ENCODE data around the gene TMEM94. TPM values are rescaled to one million over a fixed set of nuclear protein-coding genes. Genes with fewer than 3 reads are reported as not detected.

TMEM94 gene
- total and polyA plus RNA-seq, 2 of the 13 experiments (the other 11 are each of a cell fraction or from before 2014, with no cell fraction given) = 32.6 to 134 TPM

GRCh38 chr17:75512926-75513640 lies 56.6 kb downstream of the TMEM94 start (continued):
- TF ChIP-seq ZNF558 (CRISPR knock-in tag; IDR thresholded peaks at IDR 0.05; ENCODE audit: borderline replicate concordance) (no peak), ZNF720 (CRISPR knock-in tag; IDR thresholded peaks at IDR 0.05) (no peak), ZNF563 (CRISPR knock-in tag; IDR thresholded peaks at IDR 0.05) (no peak), ZNF768 (CRISPR knock-in tag; IDR thresholded peaks at IDR 0.05) (peak; percentile 99), KDM1A (CRISPR knock-in tag; IDR thresholded peaks at IDR 0.05) (0 out of 2 replicates have a peak, but pooled peaks have one; percentile 48), THYN1 (CRISPR knock-in tag; IDR thresholded peaks at IDR 0.05; ENCODE audit: borderline replicate concordance, low read depth) (no peak), HNRNPL (IDR thresholded peaks at IDR 0.05; ENCODE audit: low read depth, low read length) (no peak), CHD4 (IDR thresholded peaks at IDR 0.05; ENCODE audit: borderline replicate concordance, low read length) (peak; percentile 81; the same call in 1 of the 2 replicates), GATA4 (IDR thresholded peaks at IDR 0.05; ENCODE audit: borderline replicate concordance, low read depth) (no peak), SKI (IDR thresholded peaks at IDR 0.05; ENCODE audit: partially characterized antibody) (no peak), HDAC6 (IDR thresholded peaks at IDR 0.05; ENCODE audit: low read depth, low read length) (0 out of 2 replicates have a peak, but pooled peaks have one; percentile 48), TRIM24 (CRISPR knock-in tag; IDR thresholded peaks at IDR 0.05) (no peak), ZNF343 (CRISPR knock-in tag; IDR thresholded peaks at IDR 0.05) (no peak), SRSF4 (IDR thresholded peaks at IDR 0.05; ENCODE audit: low read depth, low read length, poor library complexity, severe bottlenecking) (no peak), RBAK (CRISPR knock-in tag; IDR thresholded peaks at IDR 0.05) (no peak), ZNF570 (CRISPR knock-in tag; IDR thresholded peaks at IDR 0.05; ENCODE audit: borderline replicate concordance) (no peak), SCMH1 (CRISPR knock-in tag; IDR thresholded peaks at IDR 0.05; ENCODE audit: borderline replicate concordance) (no peak), KIAA2018 (CRISPR knock-in tag; IDR thresholded peaks at IDR 0.05; ENCODE audit: borderline replicate concordance) (no peak), JUN (CRISPR knock-in tag; IDR thresholded peaks at IDR 0.05) (no peak)

Data from HepG2 (cell line).